ENCODE data around the gene PGM3.

- TF ChIP-seq, protein P1, sequence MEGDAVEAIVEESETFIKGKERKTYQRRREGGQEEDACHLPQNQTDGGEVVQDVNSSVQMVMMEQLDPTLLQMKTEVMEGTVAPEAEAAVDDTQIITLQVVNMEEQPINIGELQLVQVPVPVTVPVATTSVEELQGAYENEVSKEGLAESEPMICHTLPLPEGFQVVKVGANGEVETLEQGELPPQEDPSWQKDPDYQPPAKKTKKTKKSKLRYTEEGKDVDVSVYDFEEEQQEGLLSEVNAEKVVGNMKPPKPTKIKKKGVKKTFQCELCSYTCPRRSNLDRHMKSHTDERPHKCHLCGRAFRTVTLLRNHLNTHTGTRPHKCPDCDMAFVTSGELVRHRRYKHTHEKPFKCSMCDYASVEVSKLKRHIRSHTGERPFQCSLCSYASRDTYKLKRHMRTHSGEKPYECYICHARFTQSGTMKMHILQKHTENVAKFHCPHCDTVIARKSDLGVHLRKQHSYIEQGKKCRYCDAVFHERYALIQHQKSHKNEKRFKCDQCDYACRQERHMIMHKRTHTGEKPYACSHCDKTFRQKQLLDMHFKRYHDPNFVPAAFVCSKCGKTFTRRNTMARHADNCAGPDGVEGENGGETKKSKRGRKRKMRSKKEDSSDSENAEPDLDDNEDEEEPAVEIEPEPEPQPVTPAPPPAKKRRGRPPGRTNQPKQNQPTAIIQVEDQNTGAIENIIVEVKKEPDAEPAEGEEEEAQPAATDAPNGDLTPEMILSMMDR (IDR thresholded peaks at IDR 0.05), result no peak
- TF ChIP-seq POLR2A (IDR thresholded peaks at IDR 0.05), result no peak
These were observed 42.0 kb downstream of the PGM3 start for GRCh38 chr6:83151114-83151513.
